OCI-M2 (cell line): ENCODE measurements around the gene SYNE1.
"Not testable (repeated sequence)": the region's sequence is repeated elsewhere in the genome, so short reads cannot be mapped to it uniquely, and the experiment has no call there.

ENCODE experiments used
- DNase-seq: peaks from one replicate; lab custom pipeline; 2025; ENCODE audit not compliant: unreplicated experiment; lab: John Stamatoyannopoulos, UW

Gene SYNE1

DNA sequence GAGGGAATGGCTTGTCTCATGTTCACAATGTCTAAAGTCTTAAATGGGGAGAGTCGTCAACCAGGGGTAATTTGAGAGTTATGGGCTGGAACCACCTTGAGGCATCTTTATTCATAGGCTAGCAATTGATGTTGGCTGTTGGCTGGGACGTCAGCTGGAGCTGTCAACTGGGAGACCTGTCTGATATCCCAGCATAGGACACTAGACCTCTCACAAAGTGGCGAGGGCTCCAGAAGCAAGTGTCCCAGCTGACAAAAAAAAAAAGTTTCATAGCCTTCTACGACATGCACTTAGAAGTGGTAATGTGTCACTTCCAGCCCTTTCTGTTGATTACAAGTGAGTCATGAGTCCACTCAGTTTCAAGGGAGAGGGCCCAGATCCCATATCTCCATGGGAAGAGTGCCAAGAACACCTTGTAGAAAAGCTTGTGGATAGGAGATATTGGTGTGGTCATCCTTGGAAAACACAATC is 551.7 kb downstream of the SYNE1 start:
- no peak for DNase-seq

DNA sequence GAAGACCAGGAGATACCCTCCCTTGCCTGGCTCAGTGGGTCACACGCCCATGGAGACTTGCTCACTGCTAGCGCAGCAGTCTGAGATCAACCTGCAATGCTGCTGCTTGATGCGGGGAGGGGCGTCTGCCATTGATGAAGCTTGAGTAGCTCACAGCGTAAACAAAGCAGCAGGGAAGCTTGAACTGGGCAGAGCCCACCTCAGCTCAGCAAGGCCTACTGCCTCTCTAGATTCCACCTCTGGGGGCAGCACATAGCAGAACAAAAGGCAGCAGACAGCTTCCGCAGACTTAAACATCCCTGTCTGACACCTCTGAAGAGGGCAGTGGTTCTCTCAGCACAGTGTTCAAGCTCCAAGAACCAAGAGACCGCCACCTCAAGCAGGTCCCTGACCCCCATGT is 558.4 kb downstream of the SYNE1 start:
- no peak for DNase-seq

DNA sequence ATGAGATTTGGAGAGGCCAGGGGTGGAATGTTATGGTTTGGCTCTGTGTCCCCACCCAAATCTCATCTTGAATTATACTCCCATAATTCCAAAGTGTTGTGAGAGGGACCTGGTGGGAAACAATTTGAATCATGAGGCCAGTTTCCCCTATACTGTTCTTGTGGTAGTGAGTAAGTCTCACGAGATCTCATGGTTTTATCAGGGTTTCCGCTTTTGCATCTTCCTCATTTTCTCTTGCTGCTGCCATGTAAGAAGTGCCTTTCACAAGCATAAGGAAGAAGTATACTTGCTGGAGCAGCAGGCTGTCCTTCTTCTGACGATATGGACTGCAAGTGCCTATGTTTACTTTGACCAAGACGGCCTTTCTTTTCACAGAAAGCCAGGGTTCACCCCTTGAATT is 559.2 kb downstream of the SYNE1 start:
- no peak for DNase-seq

DNA sequence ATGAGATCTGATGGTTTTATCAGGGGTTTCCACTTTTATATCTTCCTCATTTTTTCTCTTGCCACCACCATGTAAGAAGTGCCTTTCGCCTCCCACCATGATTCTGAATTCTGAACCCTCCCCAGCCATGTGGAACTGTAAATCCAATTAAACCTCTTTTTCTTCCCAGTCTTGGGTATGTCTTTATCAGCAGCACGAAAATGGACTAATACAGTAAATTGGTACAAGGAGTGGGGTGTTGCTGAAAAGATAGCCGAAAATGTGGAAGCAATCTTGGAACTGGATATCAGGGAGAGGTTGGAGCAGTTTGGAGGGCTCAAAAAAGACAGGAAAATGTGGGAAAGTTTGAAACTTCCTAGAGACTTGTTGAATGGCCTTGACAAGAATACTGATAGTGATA is 560.9 kb downstream of the SYNE1 start:
- DNase-seq = not testable (repeated sequence)

DNA sequence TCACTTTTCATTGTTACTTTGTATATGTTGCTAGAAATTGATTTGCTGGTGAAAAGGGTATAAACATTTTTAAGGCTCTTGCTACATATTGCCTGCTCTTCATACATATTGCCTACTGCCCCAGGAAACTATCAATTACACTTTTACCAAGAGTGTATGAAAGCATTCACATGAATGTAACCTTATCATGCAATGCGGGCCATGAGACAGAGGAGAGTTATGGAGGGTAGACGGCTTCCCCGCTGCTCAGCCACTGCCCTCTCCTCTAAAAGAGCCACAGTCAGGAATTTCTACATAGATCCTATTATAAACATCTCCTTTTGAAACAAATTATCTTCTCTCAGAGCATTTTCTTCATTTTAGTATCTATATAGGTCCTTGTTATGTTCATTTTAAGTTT is 565.3 kb downstream of the SYNE1 start:
- DNase-seq = no peak
